Keratinocyte (primary cell): Measurements from ENCODE around the gene ADAMTSL3. TPM values are rescaled to one million over a fixed set of nuclear protein-coding genes. Genes with fewer than 3 reads are reported as not detected.

Experiments
- DNase-seq: peaks from one replicate; pipeline ENCODE4 v3.0.0-alpha.2; 2011; ENCODE audit warnings: low read depth, missing footprints, low spot score
- FAIRE-seq: peaks from 2 replicates; lab custom pipeline; 2011; peaks lifted over from hg19 to GRCh38; lab: Jason Lieb, UNC
- H2AFZ ChIP-seq: 2 replicates; pipeline ENCODE4 v1.6.0; 2012; ENCODE audit warnings: low read length, control low read depth, inconsistent platforms; ENCODE audit not compliant: control insufficient read depth
- H3K27ac ChIP-seq: 2 replicates; pipeline ENCODE4 v1.5.1; 2011; ENCODE audit warnings: low read length; ENCODE audit not compliant: control insufficient read depth, insufficient read depth
- H3K27me3 ChIP-seq: 3 replicates; pipeline ENCODE4 v1.6.0; 2011; ENCODE audit warnings: low read length; ENCODE audit not compliant: control insufficient read depth, insufficient read depth; ENCODE audit errors: extremely low read depth
- H3K36me3 ChIP-seq, 2 experiments: 2 replicates in 1 of 2; 3 replicates in 1 of 2; pipeline ENCODE4 v1.5.1; 2011; ENCODE audit warnings: low read length in 2 of 2, mild to moderate bottlenecking in 1 of 2; ENCODE audit not compliant: control insufficient read depth in 2 of 2, insufficient read depth in 2 of 2; ENCODE audit errors: extremely low read depth in 1 of 2
- H3K4me1 ChIP-seq: 3 replicates; pipeline ENCODE4 v1.5.1; 2011; ENCODE audit warnings: low read length; ENCODE audit not compliant: control insufficient read depth, insufficient read depth; ENCODE audit errors: extremely low read depth
- H3K4me2 ChIP-seq: 3 replicates; pipeline ENCODE4 v1.6.0; 2011; ENCODE audit warnings: low read depth, low read length; ENCODE audit not compliant: control insufficient read depth, insufficient read depth; ENCODE audit errors: extremely low read depth
- H3K4me3 ChIP-seq, 3 experiments: fragments of 200-600 bp in 1 of 3; sonication (generic) in 1 of 3; 2 replicates in 2 of 3; 3 replicates in 1 of 3; pipeline ENCODE4 v1.5.1; 2011 to 2016; ENCODE audit warnings: low read length in 3 of 3, mild to moderate bottlenecking in 3 of 3, control low read depth in 2 of 3, inconsistent platforms in 1 of 3, low read depth in 1 of 3, mixed read lengths in 1 of 3, mixed run types in 1 of 3, moderate library complexity in 1 of 3; ENCODE audit not compliant: control insufficient read depth in 2 of 3, insufficient read depth in 2 of 3; ENCODE audit errors: extremely low read depth in 1 of 3
- H3K79me2 ChIP-seq: 2 replicates; pipeline ENCODE4 v1.6.0; 2012; ENCODE audit warnings: low read length; ENCODE audit not compliant: control insufficient read depth, insufficient read depth
- H3K9ac ChIP-seq: 3 replicates; pipeline ENCODE4 v1.6.0; 2011; ENCODE audit warnings: low read length; ENCODE audit not compliant: control insufficient read depth, insufficient read depth; ENCODE audit errors: extremely low read depth
- H3K9me1 ChIP-seq: 3 replicates; pipeline ENCODE4 v1.6.0; 2011; ENCODE audit warnings: low read length; ENCODE audit not compliant: control insufficient read depth, insufficient read depth; ENCODE audit errors: extremely low read depth
- H3K9me3 ChIP-seq: 2 replicates; pipeline ENCODE4 v1.5.1; 2012; ENCODE audit warnings: low read depth, low read length; ENCODE audit not compliant: control insufficient read depth
- H4K20me1 ChIP-seq: 3 replicates; pipeline ENCODE4 v1.6.0; 2011; ENCODE audit warnings: low read length; ENCODE audit not compliant: control insufficient read depth, insufficient read depth; ENCODE audit errors: extremely low read depth
- EZH2 ChIP-seq: IDR thresholded peaks from one replicate; pipeline ENCODE4 v1.6.1; 2012; ENCODE audit warnings: inconsistent platforms, mild to moderate bottlenecking, low read length, moderate library complexity
- dilution Hi-C: fragments of 300-500 bp; cut with MboI; formaldehyde crosslinking; loops from one replicate; pipeline ENCODE4 v1.7.0; 2020; ENCODE audit warnings: low sequenced_read_pairs; ENCODE audit not compliant: extremely low pct_ligation_motif_present
- polyA plus RNA-seq, 5 experiments: library from polyadenylated mRNA; depleted of rRNA in 3 of 5; stranded (reverse) in 3 of 5; stranded (forward) in 1 of 5; unstranded in 1 of 5; fragments of >200 nt; gene quantifications; 1 replicate in 1 of 5; 2 replicates in 3 of 5; 3 replicates in 1 of 5; pipeline versions ENCODE4 v1.2.1 to v1.2.3, GENCODE V29; 2011 to 2012; ENCODE audit warnings: missing spikeins in 2 of 5, low read depth in 1 of 5, low replicate concordance in 1 of 5
- TF ChIP-seq, protein P1 (sequence below), 3 experiments: IDR thresholded peaks in 1 of 3; conservative IDR thresholded peaks in 1 of 3; optimal IDR thresholded peaks in 1 of 3; 2 replicates in 2 of 3; 3 replicates in 1 of 3; pipeline versions ENCODE3 to v1.5.1; 2011; ENCODE audit warnings: low read length in 3 of 3, mild to moderate bottlenecking in 3 of 3, moderate library complexity in 2 of 3, control low read depth in 1 of 3, inconsistent platforms in 1 of 3; ENCODE audit not compliant: insufficient read depth in 2 of 3; ENCODE audit errors: extremely low read depth in 1 of 3

The ADAMTSL3 gene
- polyA plus RNA-seq, 1 donor (not counting 4 experiments of a cell fraction or from before 2014, with no cell fraction given) = 0.01 TPM

DNA sequence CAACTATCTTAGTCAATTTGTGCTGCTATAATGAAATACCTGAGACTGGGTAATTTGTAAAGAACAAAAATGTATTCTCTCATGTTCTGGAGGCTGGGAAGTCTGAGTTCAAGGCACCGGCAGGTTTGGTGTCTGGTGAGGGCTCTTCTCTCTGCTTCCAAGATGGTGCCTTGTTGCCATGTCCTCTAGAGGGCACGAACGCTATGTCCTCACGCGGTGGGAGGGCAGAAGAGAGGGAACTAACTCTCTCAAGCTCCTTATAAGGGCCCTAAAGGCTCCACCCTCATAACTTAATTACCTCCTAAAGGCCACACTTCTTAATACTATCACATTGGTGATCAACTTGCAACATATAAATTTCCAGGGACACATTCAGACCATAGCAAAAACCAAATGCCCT, 108.4 kb downstream of the ADAMTSL3 start:
- no peaks in the 10 kb centered on the region for H4K20me1 ChIP-seq
- no peak overlapping the region for H3K9ac ChIP-seq
- H3K9me1 ChIP-seq = no peaks in the 10 kb centered on the region
- H3K4me1 ChIP-seq = no peaks in the 10 kb centered on the region
- no peaks in the 10 kb centered on the region for H3K27me3 ChIP-seq
- H3K79me2 ChIP-seq = no peaks in the 10 kb centered on the region
- no peaks in the 10 kb centered on the region for H3K36me3 ChIP-seq
- H3K4me3 ChIP-seq = no peak overlapping the region
- no peak for FAIRE-seq
- dilution Hi-C loops = no loop called here
- DNase-seq = no peak
- TF ChIP-seq, protein P1, sequence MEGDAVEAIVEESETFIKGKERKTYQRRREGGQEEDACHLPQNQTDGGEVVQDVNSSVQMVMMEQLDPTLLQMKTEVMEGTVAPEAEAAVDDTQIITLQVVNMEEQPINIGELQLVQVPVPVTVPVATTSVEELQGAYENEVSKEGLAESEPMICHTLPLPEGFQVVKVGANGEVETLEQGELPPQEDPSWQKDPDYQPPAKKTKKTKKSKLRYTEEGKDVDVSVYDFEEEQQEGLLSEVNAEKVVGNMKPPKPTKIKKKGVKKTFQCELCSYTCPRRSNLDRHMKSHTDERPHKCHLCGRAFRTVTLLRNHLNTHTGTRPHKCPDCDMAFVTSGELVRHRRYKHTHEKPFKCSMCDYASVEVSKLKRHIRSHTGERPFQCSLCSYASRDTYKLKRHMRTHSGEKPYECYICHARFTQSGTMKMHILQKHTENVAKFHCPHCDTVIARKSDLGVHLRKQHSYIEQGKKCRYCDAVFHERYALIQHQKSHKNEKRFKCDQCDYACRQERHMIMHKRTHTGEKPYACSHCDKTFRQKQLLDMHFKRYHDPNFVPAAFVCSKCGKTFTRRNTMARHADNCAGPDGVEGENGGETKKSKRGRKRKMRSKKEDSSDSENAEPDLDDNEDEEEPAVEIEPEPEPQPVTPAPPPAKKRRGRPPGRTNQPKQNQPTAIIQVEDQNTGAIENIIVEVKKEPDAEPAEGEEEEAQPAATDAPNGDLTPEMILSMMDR (optimal IDR thresholded peaks at IDR 0.05 in 1 of 3, IDR thresholded peaks at IDR 0.05 in 1 of 3, conservative IDR thresholded peaks at IDR 0.05 in 1 of 3; ENCODE audit: extremely low read depth in 1 of 3, insufficient read depth in 2 of 3, low read length in 3 of 3) = no peak
- no peak for TF ChIP-seq EZH2
- no peak overlapping the region for H3K27ac ChIP-seq
- no peak overlapping the region for H2AFZ ChIP-seq
- no peak overlapping the region for H3K4me2 ChIP-seq
- H3K9me3 ChIP-seq = no peaks in the 10 kb centered on the region

DNA sequence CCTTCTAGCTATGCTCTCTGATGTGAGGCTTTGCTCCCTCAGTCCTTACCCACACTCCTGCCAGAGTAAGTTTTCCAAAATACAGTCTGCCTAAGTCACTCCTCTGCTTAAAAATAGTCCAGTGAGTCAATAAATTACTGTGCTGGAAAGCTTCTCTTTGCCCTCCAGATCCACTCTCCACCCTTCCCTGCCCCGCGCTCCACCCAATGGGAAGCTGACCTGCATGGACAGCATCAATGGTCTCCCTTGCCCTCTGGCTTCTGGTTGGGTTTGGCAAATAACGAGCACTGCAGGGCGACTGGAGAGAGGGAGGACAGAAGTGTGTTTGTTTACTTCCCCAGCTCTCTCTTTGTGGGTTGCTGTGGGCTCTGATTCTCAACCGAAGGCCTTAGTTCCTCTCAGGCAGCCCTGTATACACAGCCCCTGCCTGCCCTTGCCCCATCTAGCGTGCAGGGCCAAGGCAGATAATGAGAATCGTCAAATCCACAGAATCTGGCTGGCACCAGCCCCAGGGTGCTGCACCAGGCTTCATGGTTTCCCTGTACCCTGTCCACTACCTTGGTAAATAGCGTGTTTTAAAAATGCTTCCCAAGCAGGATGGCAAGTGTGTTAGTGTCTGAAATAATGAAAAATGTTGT, 110.4 kb downstream of the ADAMTSL3 start:
- Histone ChIP-seq H2AFZ (no peak overlapping the region), H3K27me3 (no peaks in the 10 kb centered on the region), H3K9me1 (no peaks in the 10 kb centered on the region), H3K4me2 (no peak overlapping the region), H3K36me3 (no peaks in the 10 kb centered on the region), H3K27ac (no peak overlapping the region), H3K4me3 (no peak overlapping the region), H3K79me2 (no peaks in the 10 kb centered on the region), H3K9ac (no peak overlapping the region), H3K4me1 (no peaks in the 10 kb centered on the region), H3K9me3 (no peaks in the 10 kb centered on the region), H4K20me1 (no peaks in the 10 kb centered on the region)
- TF ChIP-seq EZH2 = no peak
- TF ChIP-seq, protein P1 (optimal IDR thresholded peaks at IDR 0.05 in 1 of 3, IDR thresholded peaks at IDR 0.05 in 1 of 3, conservative IDR thresholded peaks at IDR 0.05 in 1 of 3; ENCODE audit: extremely low read depth in 1 of 3, insufficient read depth in 2 of 3, low read length in 3 of 3) = no peak
- DNase-seq = no peak
- no peak for FAIRE-seq
- dilution Hi-C loops = no loop called here
